Superior temporal gyrus (tissue), 1 donor: ENCODE measurements around the gene MAPKAP1.

Experiments used
- DNase-seq: peaks from one replicate; pipeline ENCODE4 v3.0.0-alpha.2; 2016; ENCODE audit errors: extremely low spot score

The MAPKAP1 gene

DNA sequence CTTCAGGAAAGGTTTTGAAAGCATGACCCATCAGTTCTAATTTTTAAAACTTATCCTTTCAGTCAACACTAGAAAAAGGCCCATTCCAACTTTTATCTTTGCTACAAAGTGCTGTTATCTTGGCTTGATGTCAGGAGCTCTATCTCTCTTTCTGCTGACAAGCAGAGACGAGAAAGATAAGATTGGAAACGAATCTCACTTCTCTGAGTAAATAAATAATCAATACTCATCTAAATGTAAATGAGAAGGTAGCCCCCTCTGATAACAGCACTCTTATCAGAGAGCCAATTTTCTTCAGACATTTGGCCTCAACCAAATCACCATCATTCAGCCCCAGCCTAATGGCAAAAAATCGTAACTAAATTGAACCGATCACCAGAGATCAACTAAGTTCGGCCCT is 191.7 kb downstream of the MAPKAP1 start:
- DNase-seq, result no peak

DNA sequence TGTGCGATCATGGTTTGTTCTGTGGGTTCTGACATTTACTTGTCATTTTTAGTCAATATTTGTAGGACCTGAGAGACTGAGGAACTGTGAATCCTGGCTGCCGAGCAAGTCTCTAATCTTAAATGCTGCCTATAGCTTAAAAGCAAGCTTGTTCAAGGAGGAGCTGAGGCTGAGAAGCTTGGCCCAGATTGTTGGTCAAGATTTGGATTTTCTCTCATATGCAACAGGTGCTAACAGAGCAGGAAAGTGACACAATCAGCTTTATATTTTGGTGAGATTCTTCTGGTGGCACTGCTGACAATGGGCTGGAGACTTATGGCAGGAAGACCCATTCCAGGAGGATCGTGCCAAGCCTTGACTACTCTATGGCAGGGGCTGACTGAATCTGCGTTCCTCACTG is 192.5 kb downstream of the MAPKAP1 start:
- DNase-seq, result no peak

DNA sequence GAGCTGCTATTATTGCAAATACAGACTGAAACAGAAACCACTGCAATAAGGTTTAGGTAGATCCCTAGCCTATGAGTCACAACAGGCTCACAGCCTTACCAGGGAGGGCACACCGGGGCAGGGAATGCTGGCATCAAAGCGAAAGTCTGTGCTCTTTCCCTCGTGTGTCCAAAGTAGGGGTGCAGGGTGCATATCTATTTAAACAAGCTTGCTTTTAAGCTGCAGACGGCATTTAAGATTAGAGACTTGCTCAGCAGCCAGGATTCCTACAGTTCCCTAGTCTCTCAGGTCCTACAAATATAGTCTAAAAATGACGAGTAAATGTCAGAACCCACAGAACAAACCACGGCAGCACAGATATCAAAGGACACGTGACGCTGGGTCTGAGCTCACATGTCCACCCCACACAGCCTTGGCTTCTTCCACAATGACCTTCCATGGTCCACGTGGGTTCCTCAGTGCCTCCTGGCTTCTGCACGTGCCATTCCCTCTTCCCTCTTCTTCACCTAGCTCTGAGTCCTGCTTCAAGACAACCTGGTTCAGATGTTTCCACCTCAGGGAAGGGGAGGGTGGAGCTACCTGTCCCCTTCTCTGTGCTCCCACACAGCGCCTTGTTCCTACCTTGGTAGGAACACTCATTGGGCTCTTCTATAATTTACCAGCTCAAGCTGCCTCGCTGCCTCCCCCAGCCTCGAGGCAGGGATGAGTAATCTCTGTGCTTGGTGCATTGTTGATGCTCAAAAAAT is 193.2 kb downstream of the MAPKAP1 start:
- DNase-seq, result no peak

DNA sequence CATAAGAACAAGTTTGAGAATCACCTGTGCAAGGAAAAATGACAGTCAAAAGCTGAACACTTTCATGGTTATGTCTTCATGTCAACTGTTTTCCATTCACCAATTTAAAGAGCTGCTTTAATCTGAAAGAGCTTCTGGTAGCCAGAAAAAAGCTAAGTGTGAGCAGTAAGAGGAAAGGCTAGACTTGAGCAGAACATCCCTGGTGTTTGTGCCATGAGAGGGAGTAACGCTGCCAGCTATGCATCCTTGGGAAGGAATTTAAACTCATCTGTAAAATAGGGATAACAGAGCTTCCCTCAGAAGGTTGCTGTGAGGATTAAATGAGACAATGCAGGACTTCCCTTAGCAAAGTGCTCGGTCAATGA is 193.7 kb downstream of the MAPKAP1 start:
- no peak for DNase-seq

DNA sequence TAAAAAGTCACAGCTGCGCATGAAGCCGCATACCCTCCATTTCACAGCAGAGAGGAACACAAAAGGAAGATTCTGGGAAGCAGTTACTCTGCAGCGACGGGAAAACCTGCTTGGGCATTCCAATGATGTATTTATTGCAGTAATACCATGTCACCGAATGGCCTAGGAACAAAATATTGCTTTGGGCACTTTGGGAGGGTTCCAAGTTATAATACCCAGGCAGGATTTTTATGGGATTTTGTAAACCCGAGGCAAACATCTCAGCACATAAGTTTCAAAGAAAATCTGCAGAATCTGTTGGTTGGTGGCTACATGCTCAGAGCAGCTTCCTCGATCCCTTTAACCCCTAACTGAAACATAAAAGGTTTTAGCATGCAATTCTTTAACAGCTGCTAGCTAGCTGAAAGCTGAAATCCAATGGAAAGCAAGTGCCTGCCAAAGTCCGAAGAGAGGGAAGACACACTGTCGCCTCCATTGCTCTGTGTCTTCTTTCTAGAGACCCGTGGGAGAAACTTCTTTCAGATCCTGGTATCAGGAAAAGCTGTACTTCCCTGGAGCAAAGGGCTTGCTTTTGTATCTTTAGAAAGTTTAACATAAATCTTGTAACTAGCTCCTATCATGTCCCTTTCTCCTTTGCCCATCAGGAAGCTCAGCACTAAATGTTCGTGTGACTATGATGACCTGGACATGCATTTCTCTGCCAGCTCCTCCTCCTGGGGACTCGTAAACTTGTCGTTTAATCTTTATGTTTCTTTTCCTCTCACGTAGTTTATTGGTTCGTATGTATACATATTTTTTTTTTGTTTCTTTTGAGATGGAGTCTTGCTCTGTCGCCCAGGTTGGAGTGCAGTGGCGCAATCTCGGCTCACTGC is 195.0 kb downstream of the MAPKAP1 start:
- DNase-seq, result no peak

DNA sequence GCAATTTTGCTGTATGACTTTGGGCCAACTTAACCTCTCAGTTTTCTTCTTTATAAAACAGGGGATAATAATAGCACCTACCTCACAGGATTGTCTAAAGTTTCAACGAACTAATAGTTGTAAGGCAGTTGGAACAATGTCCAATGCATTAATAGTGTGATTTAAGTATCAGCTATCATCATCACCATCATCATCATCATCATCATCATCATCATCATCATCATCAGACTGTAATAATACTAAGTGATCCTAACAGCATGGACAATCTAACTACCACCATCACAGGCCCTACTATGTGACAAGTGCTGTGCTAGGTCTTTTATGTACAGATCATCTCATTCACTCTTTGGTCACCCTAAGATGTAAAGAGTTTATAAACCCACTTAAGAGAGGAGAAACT is 196.0 kb downstream of the MAPKAP1 start:
- DNase-seq, result no peak

DNA sequence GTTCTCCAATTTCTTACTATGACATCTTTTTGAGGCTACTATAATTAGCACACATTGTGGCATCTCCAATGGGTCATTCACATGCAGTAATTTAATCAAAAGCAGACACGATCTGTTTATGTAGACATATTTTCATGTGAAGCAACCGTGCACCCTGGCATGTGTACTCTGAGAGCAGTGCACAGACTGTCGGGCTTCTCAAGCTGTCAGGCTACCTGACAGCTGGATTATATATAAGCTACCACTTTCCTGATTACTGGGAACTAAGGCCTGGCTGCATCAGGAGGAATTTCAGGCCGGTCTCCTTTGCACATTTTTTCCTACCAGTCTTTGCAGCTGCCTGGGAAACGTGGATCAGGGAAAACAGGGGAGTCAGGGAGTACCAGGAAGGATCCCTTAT is 197.5 kb downstream of the MAPKAP1 start:
- DNase-seq, result no peak

DNA sequence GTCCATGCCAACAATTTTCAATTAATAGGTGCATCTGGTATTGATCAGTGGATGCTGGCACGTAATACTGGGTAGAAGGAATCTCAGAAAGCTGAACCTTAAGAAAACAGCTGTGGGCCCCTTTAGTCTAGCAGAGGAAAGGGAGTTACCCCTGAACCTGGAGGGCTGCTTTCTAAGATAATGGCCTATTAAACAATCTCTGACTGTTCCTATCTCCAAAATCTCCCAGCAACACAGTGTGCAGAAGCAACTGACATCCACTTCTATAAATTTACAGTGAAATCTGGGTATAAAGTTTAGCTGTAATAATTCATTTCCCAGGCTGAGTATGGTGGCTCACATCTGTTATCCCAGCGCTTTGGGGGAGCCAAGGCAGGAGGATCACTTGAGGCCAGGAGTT is 198.8 kb downstream of the MAPKAP1 start:
- DNase-seq, result no peak

DNA sequence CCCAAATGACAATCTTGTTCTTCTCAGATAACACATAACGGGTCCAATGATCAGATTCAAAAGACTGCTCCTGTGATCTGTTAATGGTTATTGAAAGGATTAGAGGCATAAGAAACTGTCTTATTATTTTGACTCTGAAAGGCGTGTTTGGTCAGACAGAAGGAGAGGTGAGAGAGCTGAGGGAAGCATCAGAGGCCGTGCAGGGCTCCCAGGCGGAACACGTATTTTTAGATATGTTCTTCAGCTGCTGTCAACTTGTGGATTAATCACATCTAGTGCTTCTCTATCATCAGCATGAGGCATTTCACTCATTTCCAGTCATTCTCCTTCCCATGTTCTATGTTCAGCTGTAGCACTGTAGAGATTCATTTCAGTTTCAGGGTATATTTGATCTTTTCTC is 199.8 kb downstream of the MAPKAP1 start:
- DNase-seq, result no peak

DNA sequence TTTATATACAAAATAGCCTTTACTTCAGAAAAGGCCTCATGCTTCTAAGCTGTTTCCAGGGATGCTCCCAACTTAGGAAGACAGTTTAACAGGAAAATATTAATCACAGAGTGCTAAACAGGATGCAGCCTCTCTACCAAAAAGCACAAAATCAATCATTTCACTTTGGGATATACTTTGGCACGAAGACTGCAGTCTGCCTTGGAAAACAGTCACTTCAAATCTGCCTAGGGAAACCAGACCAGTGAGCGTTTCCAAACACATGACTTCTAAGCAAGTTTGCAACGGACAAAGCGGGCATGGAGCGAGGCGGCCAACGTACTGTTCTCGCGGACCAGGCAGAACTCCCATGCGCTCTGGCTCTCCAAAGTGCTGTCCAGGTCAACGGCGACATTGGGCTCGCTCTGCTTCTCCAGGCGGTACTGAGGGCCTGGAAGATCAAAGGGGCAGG is 201.0 kb downstream of the MAPKAP1 start:
- no peak for DNase-seq

DNA sequence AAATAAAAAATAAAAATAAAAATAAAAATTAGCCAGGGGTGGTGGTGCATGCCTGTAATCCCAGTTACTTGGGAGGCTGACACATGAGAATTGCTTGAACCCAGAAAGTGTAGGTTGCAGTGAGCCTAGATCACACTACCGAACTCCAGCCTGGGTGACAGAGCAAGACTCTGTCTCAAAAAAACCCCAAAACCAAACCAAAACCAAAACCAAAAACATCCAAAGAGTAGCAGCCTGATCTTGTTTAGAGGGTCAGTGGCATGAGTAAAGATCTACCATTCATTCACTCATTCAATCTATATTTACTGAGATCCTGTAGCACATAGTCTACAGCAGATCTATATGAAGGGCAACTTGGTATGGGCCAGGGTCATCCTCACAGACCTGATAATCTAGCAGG is 202.4 kb downstream of the MAPKAP1 start:
- DNase-seq, result no peak

DNA sequence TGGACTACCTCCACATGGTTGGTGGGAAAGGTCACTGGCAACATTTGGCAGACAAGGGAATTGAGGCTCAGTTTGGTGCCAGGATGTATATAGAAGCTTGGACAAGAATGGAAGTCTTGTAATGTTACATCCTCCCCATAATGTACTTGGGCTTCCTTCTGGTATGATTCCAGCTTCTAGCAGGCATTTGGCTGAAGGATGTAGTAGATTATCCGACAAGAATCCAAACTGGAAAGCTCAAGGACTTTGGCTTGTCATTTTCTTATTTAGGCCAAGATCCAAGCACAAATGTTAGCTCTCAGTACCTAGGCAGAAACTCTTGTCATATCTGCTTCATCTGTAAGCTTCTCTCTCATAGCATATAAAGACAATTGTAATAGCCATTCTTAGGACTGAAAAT is 209.1 kb downstream of the MAPKAP1 start:
- DNase-seq, result no peak

DNA sequence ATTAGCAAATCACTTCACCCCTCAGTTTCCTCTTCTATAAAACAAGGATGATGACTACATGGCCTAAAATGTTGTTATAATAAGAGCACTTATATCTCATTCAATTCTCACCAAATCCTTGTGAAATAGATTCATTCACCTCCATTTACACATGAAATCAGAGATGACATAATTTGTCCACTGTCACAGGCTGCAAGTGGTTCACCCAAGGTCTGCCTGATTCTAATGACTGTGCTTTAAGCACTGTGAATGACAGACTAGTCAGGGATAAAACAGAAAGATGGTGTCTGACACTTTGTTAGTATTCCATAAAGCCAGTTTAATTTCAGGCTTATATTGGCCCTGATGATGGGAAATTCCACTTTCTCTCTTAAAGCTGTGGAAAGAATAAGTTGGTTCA is 209.5 kb downstream of the MAPKAP1 start:
- no peak for DNase-seq

DNA sequence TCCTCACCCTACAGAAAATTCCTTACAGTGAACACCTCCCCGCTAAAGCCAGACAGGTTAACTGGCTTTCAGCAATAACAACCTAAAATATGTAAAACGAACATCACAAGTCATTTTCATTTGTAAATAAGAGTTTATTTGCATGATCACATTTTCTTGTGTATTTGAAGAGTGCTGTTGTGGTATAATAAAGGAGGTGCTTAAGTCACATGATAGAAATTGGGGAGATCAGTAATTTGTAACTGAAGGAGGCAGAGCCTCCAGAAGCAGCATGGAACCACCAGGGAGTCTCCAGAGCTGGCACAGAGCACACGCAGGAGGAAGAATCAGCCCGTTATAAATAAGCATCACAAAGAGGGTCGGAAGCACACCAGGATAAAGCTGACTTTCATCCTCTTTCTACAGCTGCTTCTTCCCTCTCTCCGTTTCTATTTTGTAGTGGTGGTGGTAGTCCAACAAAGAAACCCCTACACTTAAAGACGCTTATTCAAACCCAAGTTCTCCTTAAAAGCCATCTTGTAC is 210.6 kb downstream of the MAPKAP1 start:
- no peak for DNase-seq

DNA sequence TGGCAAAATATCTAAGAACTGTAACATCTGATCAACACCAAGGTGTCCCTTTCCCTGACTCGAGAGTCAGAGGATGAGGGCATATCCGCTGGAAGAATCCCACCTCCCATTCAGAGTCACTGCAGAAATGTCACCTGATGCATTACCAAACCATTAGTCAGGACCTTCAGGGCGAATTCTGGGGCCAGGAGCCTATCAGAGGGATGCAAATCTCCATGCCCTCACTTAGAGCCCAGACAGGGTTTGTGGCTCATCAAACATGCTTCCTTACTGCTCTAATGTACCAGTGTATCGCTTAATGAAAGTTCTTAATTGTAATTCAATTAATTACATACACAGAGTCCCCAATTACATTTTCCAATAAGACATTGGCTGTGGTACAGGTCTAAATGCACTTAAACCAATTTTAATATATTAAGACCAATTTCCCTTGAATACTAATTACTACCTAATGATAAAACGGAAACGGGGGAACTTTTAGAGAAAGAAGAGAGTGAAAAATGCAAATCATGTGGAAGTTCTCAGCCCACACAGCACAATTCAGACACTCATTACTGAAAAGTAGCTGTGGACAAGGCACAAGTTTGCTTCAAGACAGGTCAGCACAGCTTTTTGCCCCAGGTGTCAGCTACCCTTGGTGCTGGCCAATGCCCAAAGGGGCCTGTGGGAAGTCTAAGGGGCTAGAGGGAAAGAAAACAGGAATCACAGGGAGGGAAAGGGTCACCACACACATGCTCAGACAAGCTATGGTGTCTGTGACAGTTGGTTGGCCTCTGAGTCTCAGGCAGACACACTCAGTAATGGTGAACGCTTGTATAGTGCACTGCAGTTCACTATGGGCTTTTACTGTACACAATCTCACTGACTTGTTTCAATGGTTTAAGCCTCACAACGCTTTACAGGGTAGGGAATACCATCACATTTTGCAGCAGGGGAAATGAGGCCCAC is 211.6 kb downstream of the MAPKAP1 start:
- DNase-seq, result no peak

DNA sequence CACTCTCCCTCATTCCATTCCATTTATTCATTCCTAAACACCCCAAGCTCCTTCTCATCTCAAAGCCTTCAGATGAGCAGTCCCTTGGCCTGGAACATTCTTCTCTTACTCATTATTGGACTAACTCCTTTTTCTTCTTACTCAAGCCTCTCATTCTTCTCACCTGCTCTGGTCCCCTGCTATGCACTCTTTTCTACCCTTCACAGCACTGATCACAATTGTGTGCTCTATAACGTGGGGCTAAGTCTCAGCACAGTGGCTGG is 212.4 kb downstream of the MAPKAP1 start:
- no peak for DNase-seq

DNA sequence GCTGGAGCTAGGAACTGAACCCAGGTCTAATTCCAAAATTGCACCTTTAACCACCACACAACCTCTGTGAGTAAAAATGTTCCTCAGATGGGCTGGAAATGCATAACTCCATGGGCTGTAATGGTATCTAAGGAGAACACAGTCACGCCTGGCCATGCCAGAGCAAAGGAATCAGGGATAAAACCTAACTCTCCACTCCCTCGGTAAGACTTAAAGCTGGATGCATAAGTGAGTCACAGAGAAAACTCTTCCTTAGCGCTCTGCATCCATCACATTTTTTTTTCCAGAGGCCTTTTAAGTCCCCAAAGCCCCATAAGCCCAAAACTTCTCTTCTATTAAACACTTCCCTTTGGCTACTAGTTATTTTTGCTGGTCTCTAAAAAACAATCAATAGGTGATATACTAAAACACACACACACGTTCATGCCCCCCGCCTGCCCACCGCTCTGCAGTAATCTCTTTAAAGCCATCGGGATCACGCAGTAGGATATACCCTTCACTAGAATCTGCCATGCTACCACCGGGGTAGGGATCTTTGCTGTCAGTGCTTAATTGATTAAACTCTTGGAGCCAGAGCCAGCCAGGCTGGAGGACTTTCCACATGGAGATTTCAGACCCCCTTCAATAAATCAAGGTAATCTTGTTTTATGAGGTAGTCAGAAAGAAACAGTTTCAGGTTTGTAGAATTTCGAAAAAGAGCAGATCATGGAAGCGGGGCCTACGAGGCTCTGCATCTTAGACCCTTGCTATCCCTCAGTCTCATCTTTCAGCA is 212.9 kb downstream of the MAPKAP1 start:
- DNase-seq, result no peak

DNA sequence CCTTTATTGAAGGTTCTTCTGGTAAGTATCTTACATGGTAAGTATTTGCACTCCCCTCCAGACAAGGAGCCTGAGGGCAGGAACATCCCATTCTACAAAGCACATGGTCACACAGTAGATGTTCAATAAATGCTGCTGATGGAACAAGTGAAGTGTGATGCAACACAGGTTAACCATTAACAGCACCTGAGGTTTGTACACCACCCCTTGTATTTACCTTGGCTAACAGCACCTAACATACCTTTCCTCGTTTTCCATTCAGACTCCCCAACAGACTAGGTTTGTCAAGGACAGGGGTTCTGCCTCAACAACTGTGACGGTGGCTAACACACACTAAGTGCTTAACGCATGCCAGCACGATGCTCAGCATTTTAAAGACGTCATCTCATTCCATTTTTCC is 213.6 kb downstream of the MAPKAP1 start:
- DNase-seq, result no peak

DNA sequence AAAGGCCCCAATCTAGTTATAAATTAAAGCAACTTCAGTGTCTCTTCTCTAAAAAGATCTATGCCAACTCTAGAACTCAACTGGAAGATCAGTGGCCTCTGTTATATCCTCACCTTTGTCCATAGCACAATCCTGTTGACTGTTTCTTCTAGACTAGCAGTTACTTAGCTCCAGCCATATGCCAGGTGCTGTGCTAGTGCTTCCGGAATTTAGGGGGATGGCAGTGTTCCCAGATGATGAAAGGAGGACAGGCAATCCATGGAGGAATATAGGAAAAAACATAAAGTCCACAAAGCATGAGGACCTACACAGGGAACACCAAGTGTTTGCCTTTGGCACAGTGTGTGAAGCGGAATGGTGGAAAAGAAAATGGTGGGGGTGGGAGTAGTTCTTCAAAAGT is 214.3 kb downstream of the MAPKAP1 start:
- peak; percentile 19 for DNase-seq

DNA sequence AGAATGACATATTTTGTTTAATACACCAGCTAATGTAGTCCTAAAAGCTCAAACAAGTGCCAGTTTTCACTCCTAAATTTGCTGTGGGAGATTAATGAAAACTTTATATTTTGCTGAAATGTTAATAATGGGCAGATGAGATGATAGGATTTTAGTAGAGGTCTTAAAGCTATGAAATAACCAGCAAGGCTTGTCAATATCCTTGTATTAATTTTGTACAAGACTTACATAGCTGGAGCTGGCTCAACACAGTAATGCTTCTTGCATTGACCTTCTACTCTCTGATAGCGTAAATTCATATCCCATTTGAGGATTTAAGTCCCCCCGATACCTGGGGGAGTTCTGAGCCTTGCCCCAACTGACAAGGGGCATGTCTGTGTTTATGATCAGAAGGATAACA is 219.2 kb downstream of the MAPKAP1 start:
- no peak for DNase-seq

DNA sequence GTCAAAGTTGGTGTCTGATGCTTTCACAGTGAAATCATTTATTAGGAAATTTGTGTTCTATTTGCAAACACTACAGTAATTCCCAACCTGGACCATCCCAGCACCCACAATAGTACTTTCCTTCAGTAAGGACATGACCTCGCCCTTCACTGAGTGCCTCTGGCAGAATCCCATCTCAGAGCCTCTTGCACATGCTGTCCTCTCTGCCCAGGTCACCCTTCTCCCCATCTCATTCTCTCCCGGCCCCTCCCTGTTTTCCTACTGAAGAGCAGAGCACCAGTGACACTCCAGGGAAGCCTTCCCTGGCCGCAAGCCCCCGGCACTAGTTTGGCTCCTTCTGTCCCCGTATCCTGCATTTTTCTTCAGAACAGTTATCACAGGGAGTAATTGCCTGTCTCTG is 220.4 kb downstream of the MAPKAP1 start:
- DNase-seq, result no peak

DNA sequence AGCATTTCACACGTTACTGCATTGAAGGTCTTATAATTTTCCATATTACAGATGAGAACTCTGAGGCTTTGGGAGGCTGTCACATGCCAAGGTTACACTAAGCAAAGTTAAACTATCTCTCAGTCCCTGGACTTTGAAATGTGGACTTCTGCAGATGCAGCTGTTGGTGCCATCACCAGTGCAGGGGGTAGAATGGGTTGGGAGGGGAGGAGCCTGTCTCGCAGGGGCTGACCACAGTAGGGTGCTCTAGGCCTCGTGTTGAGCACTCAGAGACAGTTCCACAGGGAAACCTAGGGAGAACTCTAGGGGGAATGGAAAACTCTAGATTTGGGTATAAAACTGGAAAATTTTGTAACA is 220.9 kb downstream of the MAPKAP1 start:
- DNase-seq, result no peak
